Urothelium cell line (cell line): ENCODE measurements around the gene TMEM213.

Experiments used
- DNase-seq: peaks from one replicate; pipeline ENCODE4 v3.0.0; 2011; ENCODE audit warnings: low spot score, mixed read lengths
- FAIRE-seq: peaks from 2 replicates; lab custom pipeline; 2011; peaks lifted over from hg19 to GRCh38; lab: Jason Lieb, UNC

The TMEM213 gene

DNA sequence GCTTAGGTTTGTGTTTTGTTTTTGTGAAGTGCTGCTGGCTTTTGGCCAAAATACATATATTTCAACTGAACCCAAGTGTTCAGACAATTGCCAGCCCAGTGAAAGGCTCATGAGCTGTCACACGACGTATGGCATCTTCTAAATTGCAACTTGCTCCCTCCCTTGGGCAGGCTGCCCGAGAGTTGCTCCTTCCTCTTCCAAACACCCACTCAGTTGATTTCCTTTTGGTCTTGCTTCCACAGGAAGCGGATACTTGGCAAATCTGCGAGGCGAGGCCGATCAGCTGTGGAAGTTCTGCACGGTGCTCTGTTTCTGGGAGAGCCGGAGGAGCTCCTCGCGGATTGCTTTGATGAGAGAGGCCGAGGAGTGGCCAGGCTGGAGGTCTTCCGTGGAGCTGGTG, 39.8 kb downstream of the TMEM213 start:
- no peak for DNase-seq
- FAIRE-seq = no peak

- DNase-seq = no peak
- FAIRE-seq = no peak
Observed at GRCh38 chr7:138838166-138838565, 40.4 kb downstream of the TMEM213 start.

- no peak for FAIRE-seq
- peak; percentile 72 for DNase-seq
Observed at GRCh38 chr7:138842111-138842510, 44.3 kb downstream of the TMEM213 start.

DNA sequence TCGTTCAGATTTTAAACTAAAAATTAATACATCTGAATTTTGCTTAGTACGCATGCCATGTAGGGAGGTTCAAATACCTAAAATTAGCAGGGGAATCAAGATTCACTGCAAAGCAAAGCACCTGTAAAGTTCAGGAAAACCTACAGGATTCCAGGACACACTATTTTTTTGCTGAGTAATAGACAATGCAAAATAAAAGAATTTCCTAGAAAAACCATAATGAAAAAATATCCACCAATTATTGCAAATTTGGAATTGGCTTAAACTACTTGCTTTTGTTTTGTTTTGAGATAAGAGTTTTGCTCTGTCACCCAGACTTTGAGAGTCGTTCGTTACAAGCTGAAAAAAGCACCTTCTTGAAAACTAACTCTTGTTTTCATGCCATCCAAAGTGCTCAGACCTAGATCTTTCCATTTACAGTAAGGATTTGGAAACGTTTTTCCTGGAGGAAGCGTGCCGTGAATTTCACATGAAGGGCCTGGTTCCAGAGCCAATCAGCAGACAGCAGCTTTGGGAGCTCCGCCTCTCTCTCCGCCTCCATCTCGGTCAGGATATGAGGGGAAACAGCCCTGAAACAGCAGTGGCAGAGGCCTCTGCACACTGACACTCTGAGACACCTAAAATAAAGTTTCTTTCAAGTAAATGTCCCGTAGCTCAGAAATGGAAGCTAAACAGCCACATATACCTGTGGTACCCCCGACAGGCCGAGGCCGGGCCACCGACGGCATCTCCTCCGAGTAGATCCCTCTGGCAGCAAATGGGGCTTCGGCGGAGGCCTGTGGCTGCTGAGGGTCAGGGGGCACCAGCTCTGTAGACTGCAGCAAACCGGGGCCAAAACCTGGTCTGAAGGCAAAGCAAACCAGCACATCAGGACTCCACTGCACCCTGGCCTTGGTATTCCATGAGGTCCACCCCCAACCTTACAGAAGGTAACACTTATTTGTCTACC, 46.1 kb downstream of the TMEM213 start:
- FAIRE-seq (no peak), DNase-seq (no peak)

GRCh38 chr7:138845711-138846110, 47.9 kb downstream of the TMEM213 start:
- DNase-seq (no peak), FAIRE-seq (no peak)

DNA sequence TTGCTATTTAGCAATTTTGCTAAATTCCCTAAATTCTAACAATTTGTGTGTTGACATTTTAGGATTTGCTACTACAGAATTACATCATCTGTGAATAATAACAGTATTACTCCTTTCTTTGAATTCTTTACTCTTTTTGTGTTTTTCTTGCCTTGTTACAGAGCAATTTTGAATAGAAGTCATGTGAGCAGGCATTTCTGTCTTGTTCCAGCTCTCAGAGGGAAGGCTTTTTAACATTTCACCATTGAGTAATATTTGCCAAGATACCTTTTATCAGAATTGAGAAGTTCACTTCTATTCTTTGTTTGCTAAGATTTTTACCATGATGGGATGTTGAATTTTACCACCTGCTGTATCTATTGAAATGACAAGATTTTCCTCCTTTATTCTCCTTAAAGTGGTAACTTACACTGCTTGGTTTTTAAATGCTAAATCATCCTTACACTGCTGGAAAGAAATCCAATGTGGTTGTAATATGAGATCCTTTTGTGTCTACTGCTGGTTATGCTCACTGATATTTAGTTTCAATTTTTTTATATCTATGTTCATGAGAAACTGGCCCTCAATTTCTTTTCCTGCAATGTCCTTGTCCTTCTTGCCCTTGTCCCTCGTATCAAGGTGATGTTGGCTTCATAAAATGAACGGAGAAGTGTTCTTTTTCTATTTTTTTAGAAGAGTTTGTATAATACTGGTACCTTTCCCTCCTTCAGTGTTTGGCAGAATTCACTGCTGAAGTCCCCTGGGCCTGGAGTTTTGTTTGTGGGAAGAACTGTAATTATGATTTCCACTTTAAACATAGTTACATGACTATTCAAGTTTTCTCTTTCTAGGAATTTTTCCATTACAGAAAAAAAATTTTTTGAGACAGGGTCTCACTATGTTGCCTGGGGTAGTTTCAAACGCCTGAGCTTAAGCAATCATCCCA, 50.5 kb downstream of the TMEM213 start:
- DNase-seq (no peak), FAIRE-seq (no peak)

- FAIRE-seq (no peak), DNase-seq (no peak)
Observed at GRCh38 chr7:138849701-138850100, 51.9 kb downstream of the TMEM213 start.

DNA sequence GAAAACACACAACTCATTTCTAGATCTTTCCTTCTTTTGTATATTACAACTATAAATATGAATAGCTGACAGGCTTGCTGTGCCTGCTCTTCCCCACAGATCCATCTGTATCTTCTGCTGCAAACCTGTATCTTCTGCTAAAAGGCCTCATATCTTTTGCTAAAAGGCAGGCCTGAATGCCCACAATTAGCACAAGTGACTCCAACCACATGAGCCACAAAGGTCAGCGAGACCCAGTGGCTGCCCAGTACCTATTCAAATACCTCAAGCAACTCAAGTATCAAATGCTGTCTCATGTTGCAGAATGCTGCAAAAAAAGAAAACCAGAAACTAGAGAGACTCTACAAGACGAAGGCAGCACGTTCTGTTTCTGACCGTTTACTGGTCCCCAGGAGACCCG, 54.7 kb downstream of the TMEM213 start:
- DNase-seq = no peak
- FAIRE-seq = no peak

DNA sequence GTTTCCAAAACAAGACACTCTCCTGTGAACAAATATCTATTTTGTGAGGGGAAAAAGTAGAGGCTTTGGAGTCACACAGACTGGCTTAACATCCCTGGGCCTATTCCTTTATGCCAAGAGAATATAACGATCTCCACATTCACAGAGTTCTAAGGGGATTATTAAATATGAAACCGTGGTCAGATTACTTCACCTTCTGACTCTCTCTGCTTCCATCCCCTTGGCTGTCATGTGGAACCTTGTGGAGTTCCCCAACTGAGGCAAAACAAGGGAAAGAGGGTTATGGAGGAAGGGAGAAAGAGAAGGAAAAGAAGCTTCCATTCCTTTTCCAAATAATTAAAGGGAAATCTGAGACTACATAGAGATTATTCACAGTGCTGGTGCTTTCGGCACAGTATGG, 55.7 kb downstream of the TMEM213 start:
- DNase-seq (no peak), FAIRE-seq (no peak)

- FAIRE-seq = no peak
- DNase-seq = peak; percentile 55
Observed at GRCh38 chr7:138854115-138854645, 56.4 kb downstream of the TMEM213 start.

- no peak for DNase-seq
- no peak for FAIRE-seq
Observed at GRCh38 chr7:138857728-138858127, 59.9 kb downstream of the TMEM213 start.

GRCh38 chr7:138861051-138861450, 63.3 kb downstream of the TMEM213 start:
- no peak for DNase-seq

DNA sequence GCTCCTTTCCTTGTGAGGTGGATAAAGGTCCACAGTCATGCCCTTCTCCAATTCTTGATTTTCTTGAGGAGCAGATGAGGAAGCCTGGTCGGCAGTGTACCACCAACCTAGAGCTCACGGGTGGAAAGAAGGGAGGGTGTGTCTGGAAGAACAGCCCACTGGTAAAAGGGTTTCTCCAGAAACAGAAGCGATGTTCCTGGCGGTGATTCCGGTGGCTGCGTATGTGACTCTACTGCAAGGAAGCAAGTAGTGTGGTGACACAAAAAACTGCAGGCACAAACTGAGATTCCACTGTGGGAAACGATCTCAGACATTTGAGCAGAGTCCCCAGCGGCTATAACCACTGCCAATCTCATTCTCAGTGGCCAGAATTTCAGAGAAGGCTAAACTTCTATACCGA, 66.1 kb downstream of the TMEM213 start:
- DNase-seq (no peak), FAIRE-seq (no peak)

More at GRCh38 chr7:138861051-138861450, 63.3 kb downstream of the TMEM213 start:
- FAIRE-seq = no peak

DNA sequence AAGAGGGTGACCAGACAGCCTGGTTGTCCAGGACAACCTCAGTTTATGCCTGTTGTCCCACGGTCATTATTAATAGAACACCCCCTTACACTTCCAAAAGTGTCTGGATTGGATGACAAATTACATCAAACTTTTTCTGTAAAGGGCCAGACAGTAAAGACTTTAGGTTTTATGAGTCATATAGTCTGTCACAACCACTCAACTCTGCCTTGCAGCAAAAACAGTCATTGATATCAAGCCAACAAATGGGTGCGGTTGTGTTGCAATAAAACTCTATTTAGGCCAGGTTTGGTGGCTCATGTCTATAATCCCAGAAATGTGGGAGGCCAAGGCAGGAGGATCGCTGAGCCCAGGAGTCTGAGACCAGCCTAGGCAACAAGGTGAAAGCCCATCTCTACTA, 66.9 kb downstream of the TMEM213 start:
- peak; percentile 51 for DNase-seq

DNA sequence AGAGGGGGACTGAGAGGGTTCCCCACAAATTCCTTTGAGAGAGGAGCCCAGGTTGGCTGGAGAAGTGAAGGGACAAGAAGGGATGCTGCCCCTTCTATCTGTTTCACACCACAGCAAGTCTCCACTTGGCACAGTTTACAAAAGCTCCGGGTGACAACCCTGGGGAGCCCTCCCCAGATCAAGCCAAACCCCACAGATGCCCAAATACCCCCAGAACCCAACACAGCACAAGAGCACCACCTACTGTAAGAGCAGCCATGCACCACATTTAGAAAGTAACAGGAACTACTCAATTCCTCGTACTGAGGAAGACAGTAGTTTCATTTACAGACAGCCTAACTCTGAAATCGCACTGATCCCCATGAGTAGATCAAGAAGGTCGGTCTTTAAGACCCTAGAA, 68.0 kb downstream of the TMEM213 start:
- no peak for FAIRE-seq

More for the DNA sequence above, 66.9 kb downstream of the TMEM213 start:
- FAIRE-seq = no peak

GRCh38 chr7:138866353-138866752, 68.6 kb downstream of the TMEM213 start:
- DNase-seq = no peak
- FAIRE-seq = no peak

More for the DNA sequence above, 68.0 kb downstream of the TMEM213 start:
- DNase-seq = no peak

- DNase-seq = no peak
- no peak for FAIRE-seq
Observed at GRCh38 chr7:138867744-138868143, 70.0 kb downstream of the TMEM213 start.

DNA sequence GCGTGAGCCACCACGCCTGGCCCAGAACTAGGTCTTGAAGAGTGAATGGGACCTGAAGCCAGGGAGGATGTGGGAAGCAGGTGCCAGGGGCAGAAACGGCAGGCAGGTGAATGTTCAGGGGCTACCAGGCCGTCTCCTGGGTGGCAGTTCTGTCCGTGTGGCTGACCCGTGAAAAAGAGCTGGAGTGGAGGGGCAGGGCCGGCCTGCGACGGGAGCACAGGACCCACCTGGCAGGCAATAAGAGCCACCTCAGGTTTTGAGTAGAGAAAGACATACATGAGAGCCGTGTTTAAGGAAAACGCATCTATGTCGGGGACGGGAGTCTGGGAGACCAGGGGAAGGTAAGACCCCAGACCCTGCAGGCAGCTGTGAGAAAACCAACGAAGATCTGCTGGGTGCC, 70.9 kb downstream of the TMEM213 start:
- DNase-seq (no peak), FAIRE-seq (no peak)

GRCh38 chr7:138869353-138869752, 71.6 kb downstream of the TMEM213 start:
- DNase-seq (no peak), FAIRE-seq (no peak)

DNA sequence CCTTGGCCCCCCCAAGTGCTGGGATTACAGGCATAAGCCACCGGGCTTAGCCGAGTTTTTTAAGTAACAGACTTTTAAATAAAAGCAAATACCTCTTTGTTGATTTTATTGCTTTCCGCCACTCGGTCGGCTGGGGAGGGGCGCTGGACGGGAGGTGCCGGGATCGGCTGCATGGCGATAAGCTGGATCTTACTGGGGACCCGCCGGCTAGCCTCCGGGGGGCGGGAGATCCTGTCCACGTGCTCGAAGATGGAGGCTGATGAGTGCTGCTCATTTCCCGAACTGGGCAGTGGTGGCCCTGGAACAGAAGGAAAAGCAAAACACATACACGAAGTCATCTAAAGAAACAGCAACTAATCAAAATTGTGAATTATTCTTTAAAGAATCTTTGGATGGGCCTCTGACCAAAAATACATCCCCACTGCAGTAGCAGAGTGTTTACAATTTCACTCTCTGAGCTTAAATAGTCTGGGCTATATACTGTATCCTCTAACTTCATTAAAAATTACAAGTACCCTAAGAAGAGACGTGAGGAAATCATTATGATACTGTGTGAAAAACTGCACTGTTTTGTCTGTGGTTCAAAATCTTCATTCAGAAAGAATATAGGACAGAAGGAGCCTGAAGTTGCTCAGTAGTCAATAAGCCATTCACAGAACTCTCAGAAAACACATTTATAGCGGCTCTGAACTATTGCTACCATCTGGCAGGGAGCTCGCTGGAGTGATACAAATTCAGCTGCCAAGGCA, 73.4 kb downstream of the TMEM213 start:
- FAIRE-seq = no peak

DNA sequence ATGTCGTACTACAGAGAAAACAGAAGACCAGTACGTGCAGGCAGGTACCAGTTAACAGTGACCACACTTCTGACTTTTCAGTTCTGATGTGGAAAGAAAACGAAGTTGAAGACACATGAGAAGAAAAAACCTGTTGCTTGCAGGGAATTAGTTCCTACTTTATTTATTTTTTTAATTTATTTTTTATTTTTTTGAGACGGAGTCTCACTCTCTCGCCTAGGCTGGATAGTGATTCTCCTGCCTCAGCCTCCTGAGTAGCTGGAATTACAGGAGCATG, 74.0 kb downstream of the TMEM213 start:
- DNase-seq = no peak
- no peak for FAIRE-seq

More for the DNA sequence above, 73.4 kb downstream of the TMEM213 start:
- no peak for DNase-seq
